GM21423 (cell line): Measurements from ENCODE around the gene CDK4.
"Not testable (repeated sequence)": the region's sequence is repeated elsewhere in the genome, so short reads cannot be mapped to it uniquely, and the experiment has no call there.

Source experiments
- ATAC-seq: cut with Tn5 transposase; IDR thresholded peaks from one replicate; pipeline ENCODE4 v1.9.1; 2021; ENCODE audit warnings: mild to moderate bottlenecking, moderate library complexity; ENCODE audit not compliant: unreplicated experiment

CDK4 gene

GRCh38 chr12:57751788-57752667, at the start of gene CDK4:
Gene CDK4, minus strand, starts transcription at chr12:57752310. Its CDS starts 593 bp downstream, at chr12:57751717.
- peak; percentile 66 for ATAC-seq

GRCh38 chr12:57800965-57801364, 48.9 kb upstream of the CDK4 start:
- ATAC-seq = no peak

- ATAC-seq = no peak
Measured at GRCh38 chr12:57797933-57798332, 45.8 kb upstream of the CDK4 start.

- ATAC-seq = no peak
Measured at GRCh38 chr12:57796996-57797395, 44.9 kb upstream of the CDK4 start.

- ATAC-seq = no peak
Measured at GRCh38 chr12:57795354-57795753, 43.2 kb upstream of the CDK4 start.

GRCh38 chr12:57793920-57794319, 41.8 kb upstream of the CDK4 start:
- no peak for ATAC-seq

GRCh38 chr12:57783861-57784260, 31.8 kb upstream of the CDK4 start:
- ATAC-seq = no peak

GRCh38 chr12:57783466-57783801, 31.3 kb upstream of the CDK4 start:
- ATAC-seq = no peak

- peak; percentile 92 for ATAC-seq
Measured at GRCh38 chr12:57782608-57783465, 30.7 kb upstream of the CDK4 start, which contains the start of gene TSFM. Gene TSFM, plus strand, starts transcription at chr12:57782787. Its CDS starts 15 bp downstream, at chr12:57782802.

GRCh38 chr12:57782243-57782607, 30.1 kb upstream of the CDK4 start:
- ATAC-seq = peak; percentile 7

- ATAC-seq = no peak
Measured at GRCh38 chr12:57781801-57782200, 29.7 kb upstream of the CDK4 start.

GRCh38 chr12:57781244-57781643, 29.1 kb upstream of the CDK4 start:
- no peak for ATAC-seq

- ATAC-seq = no peak
Measured at GRCh38 chr12:57780284-57780897, 28.3 kb upstream of the CDK4 start.

GRCh38 chr12:57779736-57780135, 27.6 kb upstream of the CDK4 start:
- ATAC-seq = no peak

- ATAC-seq = no peak
Measured at GRCh38 chr12:57777911-57778310, 25.8 kb upstream of the CDK4 start.

GRCh38 chr12:57777367-57777766, 25.3 kb upstream of the CDK4 start:
- ATAC-seq = no peak

GRCh38 chr12:57776247-57776587, 24.1 kb upstream of the CDK4 start:
- no peak for ATAC-seq

GRCh38 chr12:57775563-57776246, 23.6 kb upstream of the CDK4 start:
- no peak for ATAC-seq

GRCh38 chr12:57775044-57775443, 22.9 kb upstream of the CDK4 start:
- no peak for ATAC-seq

GRCh38 chr12:57774634-57775033, 22.5 kb upstream of the CDK4 start:
- not testable (repeated sequence) for ATAC-seq
